ENCODE data around the gene MRPL22.

Gene MRPL22

DNA sequence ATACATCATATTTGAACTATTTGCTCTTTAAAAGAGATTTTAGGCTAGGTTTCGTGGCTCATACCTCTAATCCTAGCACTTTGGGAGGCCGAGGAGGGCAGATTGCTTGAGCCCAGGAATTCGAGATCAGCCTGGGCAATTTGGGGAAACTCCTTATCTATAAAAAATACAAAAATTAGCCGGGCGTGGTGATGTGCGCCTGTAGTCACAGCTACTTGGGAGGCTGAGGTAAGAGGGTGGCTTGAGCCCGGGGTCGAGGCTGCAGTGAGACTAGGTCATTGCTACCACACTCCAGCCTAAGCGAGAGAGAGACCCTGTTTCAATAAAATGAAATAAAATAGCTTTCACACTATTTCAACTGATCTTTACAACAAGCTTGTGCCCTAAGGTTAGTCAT is 500 bp upstream of the MRPL22 start:
- TF ChIP-seq, protein P1, sequence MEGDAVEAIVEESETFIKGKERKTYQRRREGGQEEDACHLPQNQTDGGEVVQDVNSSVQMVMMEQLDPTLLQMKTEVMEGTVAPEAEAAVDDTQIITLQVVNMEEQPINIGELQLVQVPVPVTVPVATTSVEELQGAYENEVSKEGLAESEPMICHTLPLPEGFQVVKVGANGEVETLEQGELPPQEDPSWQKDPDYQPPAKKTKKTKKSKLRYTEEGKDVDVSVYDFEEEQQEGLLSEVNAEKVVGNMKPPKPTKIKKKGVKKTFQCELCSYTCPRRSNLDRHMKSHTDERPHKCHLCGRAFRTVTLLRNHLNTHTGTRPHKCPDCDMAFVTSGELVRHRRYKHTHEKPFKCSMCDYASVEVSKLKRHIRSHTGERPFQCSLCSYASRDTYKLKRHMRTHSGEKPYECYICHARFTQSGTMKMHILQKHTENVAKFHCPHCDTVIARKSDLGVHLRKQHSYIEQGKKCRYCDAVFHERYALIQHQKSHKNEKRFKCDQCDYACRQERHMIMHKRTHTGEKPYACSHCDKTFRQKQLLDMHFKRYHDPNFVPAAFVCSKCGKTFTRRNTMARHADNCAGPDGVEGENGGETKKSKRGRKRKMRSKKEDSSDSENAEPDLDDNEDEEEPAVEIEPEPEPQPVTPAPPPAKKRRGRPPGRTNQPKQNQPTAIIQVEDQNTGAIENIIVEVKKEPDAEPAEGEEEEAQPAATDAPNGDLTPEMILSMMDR (conservative IDR thresholded peaks at IDR 0.05; ENCODE audit: control insufficient read depth, insufficient read depth, low read depth, low read length) = no peak
- DNase-seq (ENCODE audit: low read depth) = no peak
- peak overlapping the region; percentile 99 for H3K4me3 ChIP-seq (ENCODE audit: control insufficient read depth, low read depth, low read length)

DNA sequence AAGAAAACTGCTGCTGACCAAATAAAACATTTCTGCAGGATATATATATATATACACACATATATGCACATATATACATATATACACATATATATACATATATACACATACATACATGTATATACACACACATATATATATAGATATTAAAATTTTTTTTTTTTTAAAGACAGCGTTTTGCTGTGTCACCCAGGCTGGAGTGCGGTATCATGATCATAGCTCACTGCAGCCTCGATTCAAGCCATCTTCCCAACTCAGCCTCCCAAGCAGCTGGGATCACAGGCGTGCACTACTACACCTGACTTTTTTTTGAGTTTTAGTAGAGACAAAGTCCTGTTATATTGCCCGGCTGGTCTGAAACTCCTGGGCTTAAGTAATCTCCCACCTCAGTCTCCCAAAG is 2.7 kb downstream of the MRPL22 start:
- DNase-seq (ENCODE audit: low read depth) = no peak
- H3K4me3 ChIP-seq (ENCODE audit: control insufficient read depth, low read depth, low read length) = no peak overlapping the region
- TF ChIP-seq, protein P1 (conservative IDR thresholded peaks at IDR 0.05; ENCODE audit: control insufficient read depth, insufficient read depth, low read depth, low read length) = no peak

DNA sequence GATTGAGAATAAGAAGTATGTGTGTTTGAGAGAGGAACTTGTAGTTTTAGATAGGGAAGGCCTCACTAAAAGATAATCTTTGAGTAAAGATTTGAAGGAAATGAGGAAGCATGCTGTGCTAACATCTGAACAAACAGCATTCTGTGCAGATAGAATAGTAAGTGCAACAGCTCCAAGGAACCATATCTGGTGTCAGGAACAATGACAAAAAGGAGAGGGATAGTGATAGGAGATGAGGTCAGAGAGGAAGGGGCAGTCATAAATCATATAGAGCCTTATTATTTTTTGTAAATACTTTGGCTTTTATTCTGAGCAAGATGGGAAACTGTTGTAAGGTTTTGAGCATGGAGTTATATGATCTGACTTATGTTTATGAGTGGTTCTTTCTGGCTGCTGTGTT is 3.8 kb downstream of the MRPL22 start:
- TF ChIP-seq, protein P1 (conservative IDR thresholded peaks at IDR 0.05; ENCODE audit: control insufficient read depth, insufficient read depth, low read depth, low read length) = no peak
- no peak overlapping the region for H3K4me3 ChIP-seq (ENCODE audit: control insufficient read depth, low read depth, low read length)
- DNase-seq (ENCODE audit: low read depth) = no peak

DNA sequence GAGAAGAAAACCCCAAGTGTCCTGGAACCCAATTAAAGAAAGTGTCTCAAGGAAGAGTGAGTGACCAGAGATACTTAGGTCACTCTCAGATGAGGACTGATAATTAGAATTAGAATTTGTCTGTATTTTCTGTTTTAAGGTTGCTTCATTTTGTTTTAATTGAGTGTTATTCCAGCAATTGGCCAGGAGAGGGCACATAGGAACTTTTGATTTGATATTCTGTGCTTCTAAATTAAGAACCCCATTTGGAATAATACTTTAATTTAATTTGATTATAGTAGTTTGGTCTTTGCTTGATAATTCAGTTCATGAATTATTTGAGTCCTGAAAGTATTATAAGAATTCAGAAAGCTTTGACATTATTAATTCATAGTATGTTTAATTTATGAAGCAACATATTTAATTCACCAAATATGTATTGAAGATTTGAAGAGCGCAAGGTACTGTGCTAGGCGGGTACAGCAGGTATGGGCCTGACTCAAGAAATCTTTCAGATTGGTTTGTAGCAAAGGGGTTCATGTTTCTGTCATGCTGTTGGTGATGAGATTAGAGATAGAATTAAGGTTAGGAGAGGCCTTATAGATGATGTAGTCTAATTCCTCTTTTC is 4.9 kb downstream of the MRPL22 start:
- TF ChIP-seq, protein P1 (conservative IDR thresholded peaks at IDR 0.05; ENCODE audit: control insufficient read depth, insufficient read depth, low read depth, low read length) = peak; percentile 57
- no peak overlapping the region for H3K4me3 ChIP-seq (ENCODE audit: control insufficient read depth, low read depth, low read length)
- peak; percentile 43 for DNase-seq (ENCODE audit: low read depth)

DNA sequence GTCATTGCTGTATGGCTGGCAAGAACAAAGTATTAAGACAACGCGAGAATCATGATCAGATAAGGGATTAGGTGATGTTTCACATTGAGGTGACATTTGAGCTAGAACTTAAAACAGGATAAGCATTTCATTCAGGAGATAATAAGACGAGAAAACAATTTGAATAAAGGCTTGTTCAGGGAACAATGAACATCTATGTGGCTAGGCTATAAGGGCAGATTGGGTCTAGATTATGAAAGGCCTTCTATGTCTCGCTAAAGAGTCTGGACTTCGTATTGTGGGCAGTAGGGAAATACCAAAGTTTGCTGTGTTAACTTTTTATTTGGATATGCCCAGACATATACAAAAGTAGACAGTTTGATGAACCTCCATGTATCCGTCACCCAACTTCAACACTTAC is 6.9 kb downstream of the MRPL22 start:
- H3K4me3 ChIP-seq (ENCODE audit: control insufficient read depth, low read depth, low read length) = no peak overlapping the region
- no peak for DNase-seq (ENCODE audit: low read depth)
- TF ChIP-seq, protein P1 (conservative IDR thresholded peaks at IDR 0.05; ENCODE audit: control insufficient read depth, insufficient read depth, low read depth, low read length) = no peak

DNA sequence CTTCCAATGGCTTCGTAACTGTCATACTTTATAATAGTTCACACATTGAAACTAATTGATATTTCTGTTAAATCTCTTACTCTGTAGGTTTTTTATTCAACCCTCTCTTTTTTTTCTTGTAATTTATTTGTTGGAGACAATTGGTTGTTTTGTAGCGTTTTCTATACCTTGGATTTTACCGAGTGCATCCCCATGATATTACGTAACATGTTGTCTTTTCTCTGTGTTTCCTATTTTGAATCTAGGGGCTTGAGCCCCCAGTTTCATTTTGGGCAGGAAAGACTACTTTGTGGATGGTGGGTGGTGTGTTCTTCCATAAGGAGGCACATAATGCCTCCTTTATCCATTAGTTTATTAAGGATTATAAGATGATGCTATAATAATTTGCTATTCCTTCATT is 7.4 kb downstream of the MRPL22 start:
- no peak overlapping the region for H3K4me3 ChIP-seq (ENCODE audit: control insufficient read depth, low read depth, low read length)
- TF ChIP-seq, protein P1 (conservative IDR thresholded peaks at IDR 0.05; ENCODE audit: control insufficient read depth, insufficient read depth, low read depth, low read length) = no peak

DNA sequence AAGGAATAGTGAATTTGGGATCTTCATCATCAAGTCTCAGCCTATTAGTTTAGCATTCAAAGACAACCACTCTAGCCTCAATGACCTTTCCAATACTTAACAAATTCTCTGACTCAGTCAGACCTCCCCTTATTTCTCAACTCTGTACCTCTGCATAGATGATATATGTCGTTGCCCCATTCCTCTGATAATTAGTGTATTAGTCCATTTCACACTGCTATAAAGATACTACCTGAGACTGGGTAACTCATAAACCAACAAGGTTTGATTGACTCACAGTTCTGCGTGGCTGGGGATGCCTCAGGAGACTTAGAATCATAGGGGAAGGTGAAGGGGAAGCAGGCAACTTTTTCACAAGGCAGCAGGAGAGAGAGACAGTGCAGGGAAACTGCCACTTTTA is 8.9 kb downstream of the MRPL22 start:
- H3K4me3 ChIP-seq (ENCODE audit: control insufficient read depth, low read depth, low read length) = no peak overlapping the region
- TF ChIP-seq, protein P1 (conservative IDR thresholded peaks at IDR 0.05; ENCODE audit: control insufficient read depth, insufficient read depth, low read depth, low read length) = no peak
- DNase-seq (ENCODE audit: low read depth) = peak; percentile 28

More for the DNA sequence above, 7.4 kb downstream of the MRPL22 start:
- no peak for DNase-seq (ENCODE audit: low read depth)
